GM23248 (cell line): Measurements from ENCODE around the gene STEAP2.

ENCODE experiments used
- EZH2 ChIP-seq: fragments of 200-600 bp; sonication (generic); IDR thresholded peaks from 2 replicates; pipeline ENCODE4 v1.6.1; 2018; ENCODE audit warnings: antibody characterized with exemption, mild to moderate bottlenecking; ENCODE audit not compliant: insufficient read depth, poor library complexity, severe bottlenecking
- EZH2phosphoT487 ChIP-seq: fragments of 200-600 bp; sonication (generic); IDR thresholded peaks from 2 replicates; pipeline ENCODE4 v1.6.1; 2018; ENCODE audit warnings: antibody characterized with exemption, moderate library complexity, mild to moderate bottlenecking, low read depth; ENCODE audit not compliant: insufficient read depth

- no peak for TF ChIP-seq EZH2
- TF ChIP-seq EZH2phosphoT487, result no peak
These were observed 41.6 kb upstream of the STEAP2 start for GRCh38 chr7:90169891-90170290.
